Panc1 (cell line): ENCODE data around the gene STPG3.

Source experiments
- CTCF ChIP-seq: fragments of 450-650 bp; IDR thresholded peaks from 2 replicates; pipeline ENCODE4 v1.5.1; 2017; ENCODE audit warnings: mild to moderate bottlenecking
- POLR2AphosphoS5 ChIP-seq: IDR thresholded peaks from 2 replicates; pipeline ENCODE4 v1.6.1; 2012; ENCODE audit warnings: mild to moderate bottlenecking, low read depth, low read length, moderate library complexity
- REST ChIP-seq, 2 experiments: IDR thresholded peaks; 2 replicates each; pipeline ENCODE4 v1.6.1; 2011 to 2012; ENCODE audit warnings: low read depth in 2 of 2, control low read depth in 1 of 2, low read length in 1 of 2, mild to moderate bottlenecking in 1 of 2, moderate library complexity in 1 of 2; ENCODE audit not compliant: insufficient read depth in 1 of 2
- SIN3A ChIP-seq: IDR thresholded peaks from 2 replicates; pipeline ENCODE4 v1.6.1; 2012; ENCODE audit warnings: low read depth, mild to moderate bottlenecking, low read length, moderate library complexity, borderline replicate concordance; ENCODE audit not compliant: insufficient read depth
- TCF7L2 ChIP-seq: IDR thresholded peaks from 2 replicates; pipeline ENCODE4 v1.6.1; 2011; ENCODE audit warnings: mild to moderate bottlenecking, low read depth, low read length, inconsistent platforms

GRCh38 chr9:137286975-137287383 is 35.9 kb downstream of the STPG3 start:
- TF ChIP-seq TCF7L2 (no peak), CTCF (peak; percentile 79), REST (IDR thresholded peaks at IDR 0.05; ENCODE audit: insufficient read depth in 1 of 2, low read depth in 2 of 2, low read length in 1 of 2) (no peak), POLR2AphosphoS5 (no peak; the same call in 1 of the 2 replicates), SIN3A (no peak)
